Liver (tissue), 9 donors: ENCODE measurements around the gene DIP2C. TPM values are rescaled to one million over a fixed set of nuclear protein-coding genes. Genes with fewer than 3 reads are reported as not detected.
"Not testable (repeated sequence)": the region's sequence is repeated elsewhere in the genome, so short reads cannot be mapped to it uniquely, and the experiment has no call there.

Experiments
- DNase-seq: peaks from one replicate; pipeline ENCODE4 v3.0.0-alpha.2; 2017; ENCODE audit warnings: low spot score
- H3K27ac ChIP-seq, 2 donors: one replicate each; pipeline ENCODE4 v1.7.0; 2013; ENCODE audit warnings: inconsistent platforms in 2 of 2, low read length in 2 of 2, control low read depth in 1 of 2, low read depth in 1 of 2, mild to moderate bottlenecking in 1 of 2
- H3K27me3 ChIP-seq, 4 donors: one replicate each; pipeline versions ENCODE4 v1.6.1 to v1.7.0; 2013; ENCODE audit warnings: low read length in 3 of 4, inconsistent platforms in 1 of 4, mild to moderate bottlenecking in 1 of 4, moderate library complexity in 1 of 4; ENCODE audit not compliant: control insufficient read depth in 4 of 4, insufficient read depth in 4 of 4
- H3K36me3 ChIP-seq, 4 donors: one replicate each; pipeline versions ENCODE4 v1.6.1 to v1.7.0; 2013; ENCODE audit warnings: low read length in 3 of 4, mild to moderate bottlenecking in 3 of 4, low read depth in 1 of 4, moderate library complexity in 1 of 4; ENCODE audit not compliant: control insufficient read depth in 4 of 4, insufficient read depth in 3 of 4
- H3K4me1 ChIP-seq, 4 donors: one replicate each; pipeline versions ENCODE4 v1.6.1 to v1.7.0; 2013; ENCODE audit warnings: low read length in 3 of 4, mild to moderate bottlenecking in 3 of 4, moderate library complexity in 1 of 4; ENCODE audit not compliant: control insufficient read depth in 4 of 4, insufficient read depth in 4 of 4
- H3K4me3 ChIP-seq, 3 donors: one replicate each; pipeline versions ENCODE4 v1.6.1 to v1.7.0; 2013; ENCODE audit warnings: low read length in 3 of 3, control low read depth in 1 of 3, low read depth in 1 of 3, mild to moderate bottlenecking in 1 of 3
- H3K9ac ChIP-seq, 2 donors: one replicate each; pipeline ENCODE4 v1.7.0; 2013; ENCODE audit warnings: low read length in 2 of 2, mild to moderate bottlenecking in 2 of 2, moderate library complexity in 2 of 2, control low read depth in 1 of 2, low read depth in 1 of 2
- H3K9me3 ChIP-seq, 4 donors: one replicate each; pipeline versions ENCODE4 v1.6.1 to v1.7.0; 2013; ENCODE audit warnings: low read length in 3 of 4; ENCODE audit not compliant: control insufficient read depth in 4 of 4
- EGR1 ChIP-seq, 2 donors: IDR thresholded peaks; 2 replicates each; pipeline ENCODE4 v1.6.1; 2016 to 2018; ENCODE audit warnings: antibody characterized with exemption in 2 of 2, low read depth in 2 of 2
- FOXA1 ChIP-seq: IDR thresholded peaks from 2 replicates; pipeline ENCODE4 v1.6.1; 2016; ENCODE audit warnings: antibody characterized with exemption
- FOXA2 ChIP-seq: IDR thresholded peaks from 2 replicates; pipeline ENCODE4 v1.6.1; 2016; ENCODE audit warnings: antibody characterized with exemption
- GABPA ChIP-seq, 2 donors: IDR thresholded peaks in 1 of 2; conservative IDR thresholded peaks in 1 of 2; 2 replicates each; pipeline ENCODE4 v1.6.1; 2016; ENCODE audit warnings: antibody characterized with exemption in 2 of 2, mild to moderate bottlenecking in 1 of 2, moderate library complexity in 1 of 2
- HNF4A ChIP-seq, 2 donors: conservative IDR thresholded peaks; 2 replicates each; pipeline ENCODE4 v1.6.1; 2016; ENCODE audit warnings: antibody characterized with exemption in 2 of 2, mild to moderate bottlenecking in 2 of 2
- HNF4G ChIP-seq: IDR thresholded peaks from 2 replicates; pipeline ENCODE4 v1.6.1; 2016; ENCODE audit warnings: antibody characterized with exemption
- NR2F2 ChIP-seq: IDR thresholded peaks from 2 replicates; pipeline ENCODE4 v1.6.1; 2016; ENCODE audit warnings: antibody characterized with exemption
- RAD21 ChIP-seq, 2 donors: IDR thresholded peaks; 2 replicates each; pipeline ENCODE4 v1.6.1; 2016; ENCODE audit warnings: antibody characterized with exemption in 2 of 2, mild to moderate bottlenecking in 2 of 2
- SP1 ChIP-seq: IDR thresholded peaks from 2 replicates; pipeline ENCODE4 v1.6.1; 2018; ENCODE audit warnings: antibody characterized with exemption, mild to moderate bottlenecking
- TAF1 ChIP-seq: conservative IDR thresholded peaks from 2 replicates; pipeline ENCODE4 v1.6.1; 2016; ENCODE audit warnings: antibody characterized with exemption, mild to moderate bottlenecking
- YY1 ChIP-seq: IDR thresholded peaks from 2 replicates; pipeline ENCODE4 v1.6.1; 2016; ENCODE audit warnings: antibody characterized with exemption, mild to moderate bottlenecking
- WGBS: extraction: QIAGEN DNeasy Blood & Tissue Kit; methylation state at CpG from one replicate; pipeline ENCODE4 v1.1.7; 2013; 5-methylcytosine and 5-hydroxymethylcytosine counted together
- polyA plus RNA-seq, 2 donors: library from polyadenylated mRNA; stranded (reverse) in 1 of 2; unstranded in 1 of 2; fragments of 200-250 nt in 1 of 2; fragments of >200 nt in 1 of 2; fragmentation: Nextera tagmentation in 1 of 2; extraction: Ambion mirVana in 1 of 2; gene quantifications; one replicate each; pipeline versions ENCODE4 v1.2.1 to v1.2.3, GENCODE V29; 2013 to 2015
- total RNA-seq, 2 donors: library from RNA; depleted of rRNA; stranded (reverse); fragments of >200 nt; gene quantifications; one replicate each; pipeline ENCODE4 v1.2.3, GENCODE V29; 2014
- TF ChIP-seq, protein P1 (sequence below): IDR thresholded peaks from 2 replicates; pipeline ENCODE4 v1.6.1; 2016; ENCODE audit warnings: antibody characterized with exemption, mild to moderate bottlenecking
- TF ChIP-seq, protein P2 (sequence below): IDR thresholded peaks from 2 replicates; pipeline ENCODE4 v1.6.1; 2016; ENCODE audit warnings: antibody characterized with exemption
- TF ChIP-seq, protein P3 (sequence below): IDR thresholded peaks from 2 replicates; pipeline ENCODE4 v1.6.1; 2016; ENCODE audit warnings: antibody characterized with exemption
- TF ChIP-seq, protein P4 (sequence below): IDR thresholded peaks from 2 replicates; pipeline ENCODE4 v1.6.1; 2016; ENCODE audit warnings: antibody characterized with exemption
- TF ChIP-seq, protein P5 (sequence below): fragments of 150-350 bp; IDR thresholded peaks from 2 replicates; pipeline ENCODE4 v1.5.1; 2017; ENCODE audit warnings: improper control_type of control experiment, low read depth, low read length; ENCODE audit not compliant: missing input control
- donor health status: healthy.
- donor health status: healthy.
- donor health status: healthy.
- donor health status: healthy.
- donor health status: healthy.

Gene DIP2C
- total and polyA plus RNA-seq, 4 donors = 4.2 to 12.2 (median 5.7) TPM

DNA sequence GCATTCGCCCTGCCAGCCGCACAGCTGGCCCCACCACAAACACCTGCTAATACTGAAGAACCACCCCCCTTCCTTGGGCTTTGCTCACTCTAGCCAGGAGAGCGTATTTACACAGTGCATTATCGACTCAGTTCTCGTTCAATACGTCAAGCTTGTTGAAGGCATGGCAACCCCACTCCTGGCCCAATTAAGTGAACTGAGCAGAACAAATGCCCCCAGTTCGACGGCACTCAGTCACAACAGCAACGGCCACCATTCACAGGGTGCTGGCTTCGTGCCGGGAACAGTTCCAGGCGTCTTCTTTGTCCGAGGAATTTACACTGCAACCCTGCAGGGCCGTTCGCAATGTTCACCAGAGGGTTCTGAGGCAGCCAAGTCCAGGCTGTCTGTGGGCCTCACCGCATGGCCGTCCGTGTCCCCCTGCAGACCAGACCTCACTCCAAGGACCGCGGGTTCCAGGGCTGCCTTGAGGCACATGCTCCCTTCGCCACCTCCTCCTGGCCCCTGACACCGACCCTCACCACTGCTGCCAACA, 175.3 kb downstream of the DIP2C start:
- Histone ChIP-seq H3K9me3 (no peaks in the 10 kb centered on the region), H3K27me3 (no peaks in the 10 kb centered on the region), H3K36me3 (no peaks in the 10 kb centered on the region), H3K4me3 (no peak overlapping the region), H3K4me1 (peaks cover 5 to 17% (median 10%) of the 10 kb centered on the region in 4 donors), H3K9ac (no peak overlapping the region), H3K27ac (no peak overlapping the region)
- 58% methylated on average over 22 of the region's 22 CpGs for WGBS
- no peak for DNase-seq
- TF ChIP-seq SP1 (peak; percentile 15), FOXA2 (peak; percentile 84), RAD21 (IDR thresholded peaks at IDR 0.05) (peak in 1 of 2 donors; percentile 6), FOXA1 (peak; percentile 17)
- TF ChIP-seq, protein P1, sequence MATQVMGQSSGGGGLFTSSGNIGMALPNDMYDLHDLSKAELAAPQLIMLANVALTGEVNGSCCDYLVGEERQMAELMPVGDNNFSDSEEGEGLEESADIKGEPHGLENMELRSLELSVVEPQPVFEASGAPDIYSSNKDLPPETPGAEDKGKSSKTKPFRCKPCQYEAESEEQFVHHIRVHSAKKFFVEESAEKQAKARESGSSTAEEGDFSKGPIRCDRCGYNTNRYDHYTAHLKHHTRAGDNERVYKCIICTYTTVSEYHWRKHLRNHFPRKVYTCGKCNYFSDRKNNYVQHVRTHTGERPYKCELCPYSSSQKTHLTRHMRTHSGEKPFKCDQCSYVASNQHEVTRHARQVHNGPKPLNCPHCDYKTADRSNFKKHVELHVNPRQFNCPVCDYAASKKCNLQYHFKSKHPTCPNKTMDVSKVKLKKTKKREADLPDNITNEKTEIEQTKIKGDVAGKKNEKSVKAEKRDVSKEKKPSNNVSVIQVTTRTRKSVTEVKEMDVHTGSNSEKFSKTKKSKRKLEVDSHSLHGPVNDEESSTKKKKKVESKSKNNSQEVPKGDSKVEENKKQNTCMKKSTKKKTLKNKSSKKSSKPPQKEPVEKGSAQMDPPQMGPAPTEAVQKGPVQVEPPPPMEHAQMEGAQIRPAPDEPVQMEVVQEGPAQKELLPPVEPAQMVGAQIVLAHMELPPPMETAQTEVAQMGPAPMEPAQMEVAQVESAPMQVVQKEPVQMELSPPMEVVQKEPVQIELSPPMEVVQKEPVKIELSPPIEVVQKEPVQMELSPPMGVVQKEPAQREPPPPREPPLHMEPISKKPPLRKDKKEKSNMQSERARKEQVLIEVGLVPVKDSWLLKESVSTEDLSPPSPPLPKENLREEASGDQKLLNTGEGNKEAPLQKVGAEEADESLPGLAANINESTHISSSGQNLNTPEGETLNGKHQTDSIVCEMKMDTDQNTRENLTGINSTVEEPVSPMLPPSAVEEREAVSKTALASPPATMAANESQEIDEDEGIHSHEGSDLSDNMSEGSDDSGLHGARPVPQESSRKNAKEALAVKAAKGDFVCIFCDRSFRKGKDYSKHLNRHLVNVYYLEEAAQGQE = no peak
- TF ChIP-seq, protein P2, sequence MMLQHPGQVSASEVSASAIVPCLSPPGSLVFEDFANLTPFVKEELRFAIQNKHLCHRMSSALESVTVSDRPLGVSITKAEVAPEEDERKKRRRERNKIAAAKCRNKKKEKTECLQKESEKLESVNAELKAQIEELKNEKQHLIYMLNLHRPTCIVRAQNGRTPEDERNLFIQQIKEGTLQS = no peak

DNA sequence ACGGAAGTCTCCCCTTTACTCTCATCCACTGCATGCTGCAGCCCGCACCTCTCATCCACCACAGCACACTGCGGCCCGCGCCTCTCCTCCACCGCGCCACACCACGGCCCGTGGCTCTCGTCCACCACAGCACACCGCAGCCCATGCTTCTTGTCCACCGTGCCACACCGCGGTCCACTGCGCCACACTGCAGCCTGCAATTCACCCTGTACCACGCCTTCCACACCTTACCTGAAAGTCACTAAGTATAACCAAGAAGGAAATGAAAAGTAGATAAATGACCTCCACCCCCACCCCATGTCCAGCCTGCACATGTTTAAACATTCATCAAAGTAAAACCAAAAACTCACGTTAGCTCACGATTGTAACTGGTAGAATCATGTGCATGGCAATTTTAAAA, 176.1 kb downstream of the DIP2C start:
- peaks cover 5 to 17% (median 10%) of the 10 kb centered on the region in 4 donors for H3K4me1 ChIP-seq
- no peaks in the 10 kb centered on the region for H3K27me3 ChIP-seq
- no peak for DNase-seq
- no peaks in the 10 kb centered on the region for H3K36me3 ChIP-seq
- 76% methylated on average over 18 of the region's 18 CpGs for WGBS
- no peak overlapping the region for H3K4me3 ChIP-seq
- TF ChIP-seq TAF1 (no peak), SP1 (no peak), EGR1 (IDR thresholded peaks at IDR 0.05; ENCODE audit: low read depth in 2 of 2) (no peak), NR2F2 (no peak), YY1 (no peak), FOXA1 (no peak), GABPA (IDR thresholded peaks at IDR 0.05 in 1 of 2, conservative IDR thresholded peaks at IDR 0.05 in 1 of 2) (no peak), RAD21 (IDR thresholded peaks at IDR 0.05) (no peak), HNF4G (no peak), FOXA2 (no peak), HNF4A (conservative IDR thresholded peaks at IDR 0.05) (no peak)
- TF ChIP-seq, protein P3, sequence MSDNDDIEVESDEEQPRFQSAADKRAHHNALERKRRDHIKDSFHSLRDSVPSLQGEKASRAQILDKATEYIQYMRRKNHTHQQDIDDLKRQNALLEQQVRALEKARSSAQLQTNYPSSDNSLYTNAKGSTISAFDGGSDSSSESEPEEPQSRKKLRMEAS = no peak
- TF ChIP-seq, protein P4, sequence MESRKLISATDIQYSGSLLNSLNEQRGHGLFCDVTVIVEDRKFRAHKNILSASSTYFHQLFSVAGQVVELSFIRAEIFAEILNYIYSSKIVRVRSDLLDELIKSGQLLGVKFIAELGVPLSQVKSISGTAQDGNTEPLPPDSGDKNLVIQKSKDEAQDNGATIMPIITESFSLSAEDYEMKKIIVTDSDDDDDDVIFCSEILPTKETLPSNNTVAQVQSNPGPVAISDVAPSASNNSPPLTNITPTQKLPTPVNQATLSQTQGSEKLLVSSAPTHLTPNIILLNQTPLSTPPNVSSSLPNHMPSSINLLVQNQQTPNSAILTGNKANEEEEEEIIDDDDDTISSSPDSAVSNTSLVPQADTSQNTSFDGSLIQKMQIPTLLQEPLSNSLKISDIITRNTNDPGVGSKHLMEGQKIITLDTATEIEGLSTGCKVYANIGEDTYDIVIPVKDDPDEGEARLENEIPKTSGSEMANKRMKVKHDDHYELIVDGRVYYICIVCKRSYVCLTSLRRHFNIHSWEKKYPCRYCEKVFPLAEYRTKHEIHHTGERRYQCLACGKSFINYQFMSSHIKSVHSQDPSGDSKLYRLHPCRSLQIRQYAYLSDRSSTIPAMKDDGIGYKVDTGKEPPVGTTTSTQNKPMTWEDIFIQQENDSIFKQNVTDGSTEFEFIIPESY = no peak
- TF ChIP-seq, protein P2 = no peak
- TF ChIP-seq, protein P5, sequence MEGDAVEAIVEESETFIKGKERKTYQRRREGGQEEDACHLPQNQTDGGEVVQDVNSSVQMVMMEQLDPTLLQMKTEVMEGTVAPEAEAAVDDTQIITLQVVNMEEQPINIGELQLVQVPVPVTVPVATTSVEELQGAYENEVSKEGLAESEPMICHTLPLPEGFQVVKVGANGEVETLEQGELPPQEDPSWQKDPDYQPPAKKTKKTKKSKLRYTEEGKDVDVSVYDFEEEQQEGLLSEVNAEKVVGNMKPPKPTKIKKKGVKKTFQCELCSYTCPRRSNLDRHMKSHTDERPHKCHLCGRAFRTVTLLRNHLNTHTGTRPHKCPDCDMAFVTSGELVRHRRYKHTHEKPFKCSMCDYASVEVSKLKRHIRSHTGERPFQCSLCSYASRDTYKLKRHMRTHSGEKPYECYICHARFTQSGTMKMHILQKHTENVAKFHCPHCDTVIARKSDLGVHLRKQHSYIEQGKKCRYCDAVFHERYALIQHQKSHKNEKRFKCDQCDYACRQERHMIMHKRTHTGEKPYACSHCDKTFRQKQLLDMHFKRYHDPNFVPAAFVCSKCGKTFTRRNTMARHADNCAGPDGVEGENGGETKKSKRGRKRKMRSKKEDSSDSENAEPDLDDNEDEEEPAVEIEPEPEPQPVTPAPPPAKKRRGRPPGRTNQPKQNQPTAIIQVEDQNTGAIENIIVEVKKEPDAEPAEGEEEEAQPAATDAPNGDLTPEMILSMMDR = no peak
- TF ChIP-seq, protein P1 = no peak
- H3K9ac ChIP-seq = no peak overlapping the region
- H3K9me3 ChIP-seq = no peaks in the 10 kb centered on the region
- H3K27ac ChIP-seq = no peak overlapping the region

DNA sequence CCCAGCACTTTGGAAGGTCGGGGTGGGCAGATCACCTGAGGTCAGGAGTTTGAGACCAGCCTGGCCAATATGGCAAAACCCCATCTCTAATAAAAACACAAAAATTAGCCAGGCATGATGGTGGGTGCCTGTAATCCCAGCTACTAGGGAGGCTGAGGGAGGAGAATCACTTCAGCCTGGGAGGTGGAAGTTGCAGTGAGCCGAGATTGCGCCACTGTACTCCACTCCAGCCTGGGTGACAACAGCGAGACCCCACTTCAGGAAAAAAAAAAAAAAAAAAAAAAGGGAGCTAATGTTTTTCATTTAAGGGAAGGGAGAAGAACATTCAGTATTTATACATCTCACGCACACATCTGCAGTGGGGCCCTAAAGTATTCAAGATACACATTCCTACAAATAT, 176.8 kb downstream of the DIP2C start:
- not testable (repeated sequence) for H3K27ac ChIP-seq, H3K36me3 ChIP-seq, H3K9ac ChIP-seq, H3K4me3 ChIP-seq, DNase-seq, H3K27me3 ChIP-seq, H3K9me3 ChIP-seq
- WGBS = 94% methylated on average over 5 of the region's 5 CpGs
- H3K4me1 ChIP-seq = peaks cover 5 to 17% (median 10%) of the 10 kb centered on the region in 4 donors
